GM18511 (cell line): ENCODE data around the gene NRXN3.

Experiments
- ATAC-seq: cut with Tn5 transposase; IDR thresholded peaks from one replicate; pipeline ENCODE4 v1.9.1; 2021; ENCODE audit warnings: mild to moderate bottlenecking, moderate library complexity; ENCODE audit not compliant: unreplicated experiment

NRXN3 gene

GRCh38 chr14:79630288-79630960, 1460.3 kb downstream of the NRXN3 start:
- no peak for ATAC-seq

DNA sequence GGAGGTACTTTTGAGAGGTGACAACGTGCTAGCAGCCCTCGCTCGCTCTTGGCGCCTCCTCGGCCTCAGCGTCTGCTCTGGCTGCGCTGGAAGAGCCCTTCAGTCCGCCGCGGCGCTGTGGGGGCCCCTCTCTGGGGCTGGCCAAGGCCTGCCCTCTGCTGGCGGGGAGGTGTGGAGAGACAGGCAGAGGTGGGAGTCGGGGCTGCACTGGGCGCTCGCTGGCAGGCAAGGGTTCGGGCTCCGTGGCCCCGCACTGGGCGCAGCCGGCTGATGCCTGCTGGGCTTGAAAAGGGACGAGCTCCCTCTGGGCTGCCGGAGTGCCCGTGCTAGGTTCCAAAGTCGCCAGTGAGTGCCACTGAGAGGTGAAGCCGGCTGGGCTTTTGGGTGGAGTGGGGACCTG, 1461.1 kb downstream of the NRXN3 start:
- no peak for ATAC-seq

- no peak for ATAC-seq
Measured at GRCh38 chr14:79638672-79639266, 1468.6 kb downstream of the NRXN3 start.

GRCh38 chr14:79639613-79640012, 1469.4 kb downstream of the NRXN3 start:
- no peak for ATAC-seq

- ATAC-seq, result no peak
Measured at GRCh38 chr14:79641371-79641770, 1471.2 kb downstream of the NRXN3 start.

GRCh38 chr14:79643132-79643531, 1473.0 kb downstream of the NRXN3 start:
- no peak for ATAC-seq

DNA sequence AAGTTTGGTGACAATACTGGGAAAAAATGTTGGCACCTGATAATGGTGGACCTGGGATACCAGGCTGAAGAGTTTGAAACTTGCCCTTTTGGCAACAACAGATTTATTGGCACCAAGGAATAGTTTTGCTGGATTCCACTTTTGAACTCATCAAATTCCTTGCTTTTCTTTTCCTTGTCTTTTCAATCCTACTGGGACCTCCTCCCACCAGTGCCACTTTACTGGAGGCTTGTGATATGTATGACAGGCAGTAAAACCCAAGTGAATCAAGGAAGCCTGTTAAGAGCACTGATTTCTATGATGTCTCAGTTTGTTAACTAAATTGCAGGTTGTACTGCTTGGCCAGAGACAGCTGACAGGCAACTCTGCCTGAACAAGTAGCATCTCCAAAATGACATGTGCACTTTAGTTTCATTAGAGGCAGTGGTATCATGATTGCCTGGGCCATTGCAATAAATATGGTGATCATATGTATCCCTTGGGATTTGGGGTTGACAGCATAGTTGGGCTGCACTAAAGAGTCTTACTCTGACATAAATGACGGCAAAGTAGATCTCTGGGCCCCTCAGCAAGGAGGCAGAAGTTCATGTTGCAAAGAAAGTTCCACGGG, 1475.7 kb downstream of the NRXN3 start:
- no peak for ATAC-seq

DNA sequence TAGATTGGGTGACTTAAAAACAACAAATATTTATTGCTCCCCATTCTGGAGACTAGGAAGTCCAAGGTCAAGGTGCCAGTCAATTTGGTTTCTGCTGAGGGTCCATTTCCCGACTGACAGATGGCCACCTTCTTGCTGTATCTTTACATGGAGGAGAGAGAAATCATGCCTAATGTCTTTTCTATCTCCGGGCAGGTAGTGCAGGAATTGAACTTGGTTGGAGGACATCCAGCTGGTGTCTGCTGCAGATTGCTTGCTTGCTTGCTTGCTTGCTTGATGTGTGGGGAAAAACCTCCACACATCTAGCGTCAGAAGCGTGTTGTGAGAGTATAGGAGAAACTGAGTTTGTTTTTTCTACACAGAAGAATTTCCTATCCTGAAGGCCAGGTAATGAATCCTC, 1479.7 kb downstream of the NRXN3 start:
- no peak for ATAC-seq

DNA sequence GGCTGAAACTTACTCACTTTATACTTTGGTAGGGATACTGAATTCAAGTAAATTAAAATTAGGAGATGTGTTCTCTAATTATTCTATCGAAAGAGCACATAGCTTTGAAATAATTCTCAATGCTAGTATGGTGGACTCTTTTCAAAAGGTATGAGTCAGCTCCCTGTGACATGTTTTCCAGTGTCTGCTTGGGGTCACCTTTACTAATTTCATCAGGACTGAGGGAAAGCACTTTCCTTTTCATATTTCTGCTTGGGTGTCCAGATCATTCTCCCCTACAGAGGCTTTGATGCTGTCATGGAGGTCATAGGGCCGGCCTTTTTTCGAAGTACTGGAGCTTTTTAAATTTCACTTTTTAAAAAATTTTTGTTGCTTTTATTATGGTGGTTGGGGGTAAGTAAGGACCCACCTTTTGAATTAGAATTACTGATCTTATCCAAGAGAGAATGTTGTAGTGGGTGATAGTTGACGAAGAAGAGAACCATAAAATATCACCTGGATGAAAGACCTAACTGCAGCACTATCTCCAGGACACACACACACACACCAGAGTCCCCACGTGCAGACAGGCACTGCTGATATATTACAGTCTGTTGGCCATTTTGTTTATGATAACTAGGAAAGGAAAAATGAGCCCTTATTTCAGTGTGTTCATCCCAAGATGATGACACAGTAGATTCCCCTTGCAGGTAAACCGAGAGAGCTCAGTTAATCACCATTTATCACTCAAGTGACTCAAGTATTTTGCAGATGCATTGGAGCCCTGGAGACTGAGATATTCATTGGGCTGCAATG, 1482.5 kb downstream of the NRXN3 start:
- ATAC-seq, result no peak

- no peak for ATAC-seq
Measured at GRCh38 chr14:79656056-79656455, 1485.9 kb downstream of the NRXN3 start.

GRCh38 chr14:79656496-79656895, 1486.3 kb downstream of the NRXN3 start:
- no peak for ATAC-seq

DNA sequence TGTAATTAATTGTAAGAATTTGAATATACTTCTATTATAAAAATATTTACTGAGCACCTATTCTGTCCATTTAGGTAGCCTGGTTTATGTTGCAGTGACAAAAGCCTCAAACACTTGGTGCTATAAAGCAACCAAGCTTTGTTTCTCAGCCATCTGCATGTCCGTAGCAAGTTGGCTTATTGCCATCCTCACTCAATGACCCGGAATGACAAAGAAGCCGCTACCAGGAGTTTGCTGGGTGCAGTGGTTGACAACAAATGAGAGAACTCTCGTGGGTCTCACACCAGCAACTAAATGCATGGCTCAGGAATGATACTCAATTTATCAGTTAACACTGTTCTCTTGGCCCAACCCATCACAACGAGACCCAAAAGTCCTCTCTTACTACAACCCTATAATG, 1488.0 kb downstream of the NRXN3 start:
- no peak for ATAC-seq

- ATAC-seq, result no peak
Measured at GRCh38 chr14:79658769-79659168, 1488.6 kb downstream of the NRXN3 start.

DNA sequence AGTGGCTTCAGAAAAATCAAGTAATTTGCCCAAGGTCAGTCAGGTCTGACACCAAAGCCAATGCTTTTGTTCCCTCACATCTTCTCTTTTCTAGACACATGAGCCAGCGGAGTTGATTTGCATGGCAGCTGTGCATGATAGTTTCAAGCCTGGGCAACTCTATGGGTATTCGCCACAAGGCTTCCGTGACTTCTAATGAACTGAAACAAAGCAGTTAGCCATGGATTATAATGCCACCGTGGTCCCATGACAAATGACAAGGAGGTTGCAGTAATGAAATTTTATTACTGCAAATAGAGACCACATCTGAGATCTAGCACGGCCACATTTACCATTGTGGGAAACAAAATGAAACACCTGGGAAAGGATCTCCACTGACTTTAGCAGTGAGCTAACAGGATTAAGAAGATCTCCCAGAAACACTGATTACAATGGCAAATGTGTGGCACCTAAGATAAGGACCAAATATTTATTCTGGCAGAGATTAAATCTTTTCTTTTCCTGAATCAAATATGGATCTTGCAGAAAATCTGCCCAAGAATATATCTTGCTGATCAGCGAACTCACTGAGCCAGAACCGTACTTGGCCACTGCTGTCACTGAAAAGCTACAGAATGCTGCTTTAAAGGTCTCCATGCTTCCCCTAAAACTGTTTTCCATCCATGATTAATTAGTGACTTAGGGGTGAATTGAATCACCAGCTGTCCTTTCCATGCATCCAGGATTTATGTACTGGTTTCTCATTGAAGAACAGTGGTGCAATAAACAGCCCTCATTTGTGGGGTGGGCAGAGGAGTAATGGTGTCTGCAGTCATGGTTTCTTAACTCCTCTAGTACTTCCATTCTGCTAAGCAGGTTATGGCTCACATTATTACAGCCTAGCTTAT, 1490.1 kb downstream of the NRXN3 start:
- ATAC-seq, result no peak

DNA sequence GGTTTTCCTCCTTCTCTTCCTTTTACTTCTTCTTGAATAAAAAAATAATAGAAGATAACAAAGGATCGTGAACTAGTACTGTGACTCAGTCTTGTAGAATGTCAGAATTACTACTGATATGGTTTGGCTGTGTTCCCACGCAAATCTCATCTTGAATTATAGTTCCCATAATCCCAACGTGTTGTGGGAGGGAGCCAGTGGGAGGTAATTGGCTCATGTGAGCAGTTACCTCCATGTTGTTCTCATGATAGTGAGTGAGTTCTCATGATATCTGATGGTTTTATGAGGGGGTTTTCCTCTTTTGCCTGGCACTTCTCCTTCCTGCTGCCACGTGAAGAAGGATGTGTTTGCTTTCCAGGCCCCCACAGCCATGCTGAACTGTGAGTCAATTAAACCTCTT, 1491.6 kb downstream of the NRXN3 start:
- no peak for ATAC-seq

DNA sequence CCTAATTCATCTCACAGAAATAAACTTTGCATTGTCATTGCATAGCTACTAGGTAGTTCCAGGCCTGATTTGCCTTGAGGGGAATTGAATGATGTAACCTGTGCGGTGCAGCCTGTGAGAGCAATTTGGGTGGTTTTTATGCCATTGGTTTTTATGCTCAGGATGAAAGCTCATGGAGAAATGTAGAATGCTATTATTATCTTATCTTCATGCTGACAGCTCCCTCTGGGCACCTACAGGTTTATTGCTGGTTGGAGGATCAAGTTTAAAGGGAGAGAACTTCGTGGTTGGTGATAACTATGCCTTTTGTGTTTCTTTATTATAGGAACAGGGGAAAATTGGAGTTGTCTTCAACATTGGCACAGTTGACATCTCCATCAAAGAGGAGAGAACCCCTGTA, 1493.3 kb downstream of the NRXN3 start:
- no peak for ATAC-seq

DNA sequence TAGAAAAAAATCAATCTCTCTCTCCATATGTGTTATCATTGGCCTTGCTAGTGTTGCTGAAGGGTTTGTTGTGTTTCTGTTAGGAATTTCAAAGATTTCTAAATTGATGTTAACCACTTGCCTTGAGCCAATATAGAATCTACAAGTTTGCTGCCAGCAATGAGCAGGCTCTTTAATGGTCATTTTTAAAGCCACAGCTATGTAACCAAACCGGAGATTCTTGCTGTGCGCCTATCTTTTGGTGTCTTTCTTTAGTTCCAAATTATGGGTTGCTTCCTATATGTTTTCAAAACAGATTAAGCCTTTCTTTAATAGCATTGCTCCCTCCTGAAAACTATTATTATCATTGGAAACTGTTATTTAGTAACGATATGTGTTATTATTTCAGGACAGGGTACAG, 1495.4 kb downstream of the NRXN3 start:
- ATAC-seq, result no peak

- ATAC-seq, result no peak
Measured at GRCh38 chr14:79668951-79669350, 1498.8 kb downstream of the NRXN3 start.

DNA sequence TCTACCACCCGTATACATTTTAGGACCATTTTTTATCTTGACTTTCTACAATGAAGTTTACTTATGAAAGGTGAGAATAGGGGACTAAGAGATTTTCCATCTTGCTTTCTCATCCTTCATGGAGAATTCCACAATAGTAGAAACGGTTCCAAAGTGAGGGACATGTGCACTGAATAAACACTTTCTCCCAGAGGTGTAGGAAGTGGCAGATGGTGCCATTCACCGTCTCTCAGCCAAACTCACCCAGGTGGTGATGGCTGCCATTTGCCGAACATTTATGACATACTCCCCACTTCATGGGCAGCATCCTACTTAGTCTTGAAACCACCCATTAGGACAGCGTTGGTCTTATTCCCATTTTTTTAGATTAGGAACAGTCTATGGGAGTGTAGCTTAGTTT, 1500.6 kb downstream of the NRXN3 start:
- no peak for ATAC-seq

GRCh38 chr14:79680087-79680486, 1509.9 kb downstream of the NRXN3 start:
- no peak for ATAC-seq

DNA sequence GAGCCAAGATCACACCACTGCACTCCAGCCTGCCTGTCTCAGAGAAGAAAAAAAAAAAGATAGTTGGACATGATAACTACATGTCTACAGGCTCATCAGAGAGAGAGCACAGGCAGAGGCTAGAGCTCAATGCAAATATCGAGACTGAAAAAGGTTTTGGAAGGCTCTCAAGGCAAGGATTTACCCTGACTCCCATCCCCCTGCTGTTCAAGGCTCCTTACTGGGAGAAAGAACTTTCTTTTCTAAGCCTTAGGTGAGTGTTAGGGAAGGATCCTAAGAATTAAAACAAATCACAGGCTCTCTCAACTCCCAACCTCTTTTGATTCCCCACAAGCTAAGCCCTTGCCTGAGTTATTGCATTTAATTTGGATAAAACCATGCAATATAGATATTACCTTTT, 1516.0 kb downstream of the NRXN3 start:
- no peak for ATAC-seq
